Posterior vena cava (tissue), 2 donors: ENCODE results near the gene RAPGEF2. TPM values are rescaled to one million over a fixed set of nuclear protein-coding genes. Genes with fewer than 3 reads are reported as not detected.
"Not testable (repeated sequence)": the region's sequence is repeated elsewhere in the genome, so short reads cannot be mapped to it uniquely, and the experiment has no call there.

Experiments used
- DNase-seq: peaks from one replicate; pipeline ENCODE4 v3.0.0-alpha.2; 2020; ENCODE audit warnings: low spot score
- intact Hi-C, 2 donors: fragments of 100-400 bp; cut with DNase I; formaldehyde crosslinking; loops; one replicate each; pipeline versions ENCODE4 v1.14.1 to v1.14.2; 2022 to 2023
- total RNA-seq, 2 donors: library from RNA; stranded (reverse); fragmentation: NEBNext Ultra II Directional; extraction: Animal tissue kit (Norgen Biotek cat#: 25700); gene quantifications; one replicate each; pipeline ENCODE4 v1.2.1, GENCODE V29; 2021
- donor health status: DM: yes; HTN: yes; CAD: no.
- donor health status: DM: yes; HTN: yes; CAD: no.

RAPGEF2 gene
- total RNA-seq, 2 donors from 2014 or later: 25.6 to 28.2 TPM

DNA sequence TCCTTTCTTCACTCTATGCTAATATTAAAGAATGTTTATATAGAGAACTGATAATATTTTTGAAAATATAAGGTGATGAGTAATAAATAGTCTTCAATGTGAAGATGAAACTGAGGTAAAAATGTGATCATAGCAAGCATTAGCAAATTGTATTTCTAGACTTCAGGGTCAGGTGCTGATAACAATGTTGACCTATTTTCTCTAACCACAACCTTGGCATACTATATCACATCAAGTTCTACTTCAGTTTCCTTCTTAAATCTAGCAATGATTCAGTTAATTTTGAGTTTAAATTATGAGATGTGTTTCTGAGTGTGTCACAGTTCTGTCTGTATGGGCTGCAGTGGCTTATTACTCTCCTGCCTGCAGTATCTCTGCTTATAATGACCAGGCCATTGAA, 209.4 kb downstream of the RAPGEF2 start:
- no peak for DNase-seq
- intact Hi-C loops: no loop called here

DNA sequence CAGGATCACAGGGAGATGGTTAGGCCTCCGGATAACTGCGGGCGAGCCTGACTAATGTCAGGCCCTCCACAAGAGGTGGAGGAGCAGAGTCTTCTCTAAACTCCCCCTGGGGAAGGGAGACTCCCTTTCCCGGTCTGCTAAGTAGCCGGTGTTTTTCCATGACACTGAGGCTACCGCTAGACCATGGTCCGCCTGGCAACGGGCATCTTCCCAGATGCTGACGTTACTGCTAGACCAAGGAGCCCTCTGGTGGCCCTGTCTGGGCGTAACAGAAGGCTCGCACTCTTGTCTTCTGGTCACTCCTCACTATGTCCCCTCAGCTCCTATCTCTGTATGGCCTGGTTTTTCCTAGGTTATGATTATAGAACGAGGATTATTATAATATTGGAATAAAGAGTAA, 213.0 kb downstream of the RAPGEF2 start:
- intact Hi-C loops: not testable (repeated sequence)

DNA sequence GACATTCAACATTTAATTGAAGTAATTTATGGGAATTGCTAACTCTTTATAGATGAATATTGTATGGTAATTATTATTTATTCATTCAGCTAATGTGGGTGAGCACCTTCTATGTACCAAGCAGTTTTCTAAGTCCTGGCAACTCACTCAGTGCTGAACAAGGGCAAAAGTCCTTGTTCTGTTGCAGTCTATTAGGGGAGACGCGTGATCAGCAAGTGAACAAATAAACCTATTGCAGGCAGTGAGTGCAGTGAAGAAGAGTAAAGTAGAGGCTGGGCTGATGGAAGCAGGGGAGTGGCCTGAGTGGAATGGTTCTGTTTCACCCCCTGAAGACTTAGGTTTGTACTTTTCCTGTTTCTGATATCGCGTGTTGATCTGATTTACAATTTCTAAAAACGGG, 214.3 kb downstream of the RAPGEF2 start:
- intact Hi-C loops: no loop called here
- no peak for DNase-seq

More for the DNA sequence above, 213.0 kb downstream of the RAPGEF2 start:
- not testable (repeated sequence) for DNase-seq

DNA sequence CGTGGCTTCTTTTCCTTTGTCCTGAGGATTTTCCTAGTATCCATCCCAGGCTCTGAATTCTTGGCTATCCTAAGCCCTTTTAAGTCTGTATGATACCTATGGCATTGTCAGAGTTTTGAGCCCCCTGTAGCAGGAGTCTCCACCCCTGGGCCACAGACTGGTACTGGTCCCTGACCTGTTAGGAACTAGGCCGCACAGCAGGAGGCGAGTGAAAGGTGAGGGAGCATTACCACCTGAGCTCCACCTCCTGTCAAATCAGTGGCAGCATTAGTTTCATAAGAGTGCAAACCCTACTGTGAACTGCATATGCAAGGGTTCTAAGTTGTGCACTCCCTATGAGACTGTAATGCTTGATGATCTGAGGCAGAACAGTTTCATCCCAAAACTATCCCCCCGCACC, 216.1 kb downstream of the RAPGEF2 start:
- DNase-seq: no peak
- intact Hi-C loops: no loop called here

DNA sequence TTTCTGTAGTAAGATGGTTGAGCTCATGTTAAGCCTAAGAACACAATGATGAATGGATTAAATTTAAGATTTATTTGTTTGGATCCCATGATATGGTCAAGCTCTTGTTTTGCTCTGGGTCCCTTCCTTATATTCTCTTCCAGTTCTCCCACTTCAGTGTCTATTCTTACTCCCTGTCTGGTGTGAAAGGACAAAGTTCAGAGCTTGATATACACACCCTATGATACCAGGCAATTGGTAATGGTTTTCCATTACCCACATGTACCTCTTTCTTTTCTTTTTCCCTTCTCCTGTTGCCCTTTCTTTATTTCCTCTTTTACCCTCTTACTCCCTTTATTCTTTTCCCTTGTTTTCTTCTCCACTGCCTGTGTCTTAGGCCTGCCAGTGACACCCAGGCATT, 223.6 kb downstream of the RAPGEF2 start:
- intact Hi-C loops: no loop called here
- no peak for DNase-seq

DNA sequence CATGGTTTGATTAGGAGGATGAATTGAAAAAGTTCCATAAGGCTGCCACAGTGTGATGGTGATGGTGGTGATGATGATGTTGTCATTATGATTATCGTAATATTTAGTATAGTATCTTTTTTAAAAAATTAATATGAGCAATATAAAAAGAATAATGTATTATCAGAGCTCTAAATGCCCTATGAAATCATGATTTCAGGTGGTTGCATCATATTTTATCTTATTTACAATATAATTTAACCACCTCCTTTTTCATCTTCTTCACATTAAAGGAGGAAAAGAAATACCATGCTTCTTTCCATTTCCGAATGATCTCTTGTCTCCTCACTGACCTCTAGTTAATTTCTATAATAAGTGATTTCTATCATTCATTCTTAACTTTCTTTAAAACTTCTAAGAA, 225.9 kb downstream of the RAPGEF2 start:
- intact Hi-C loops: no loop called here
- DNase-seq: no peak

DNA sequence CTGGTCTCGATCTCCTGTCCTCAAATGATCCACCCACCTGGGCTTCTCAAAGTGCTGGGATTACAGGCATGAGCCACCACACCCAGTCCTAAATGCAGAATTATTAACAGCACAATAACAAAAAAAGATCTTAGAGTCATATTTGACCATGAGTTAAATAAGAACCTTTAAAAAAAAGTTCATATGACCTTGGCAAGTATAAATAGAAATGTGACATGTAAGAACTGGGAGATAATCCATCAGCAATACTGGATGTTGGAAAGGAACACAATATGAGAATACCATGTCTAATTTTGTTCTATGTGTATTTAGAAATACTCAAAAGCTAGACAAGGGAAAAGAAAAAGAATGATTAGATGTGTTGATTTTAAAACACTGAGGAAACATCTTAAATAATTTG, 231.6 kb downstream of the RAPGEF2 start:
- intact Hi-C loops: no loop called here
- no peak for DNase-seq

DNA sequence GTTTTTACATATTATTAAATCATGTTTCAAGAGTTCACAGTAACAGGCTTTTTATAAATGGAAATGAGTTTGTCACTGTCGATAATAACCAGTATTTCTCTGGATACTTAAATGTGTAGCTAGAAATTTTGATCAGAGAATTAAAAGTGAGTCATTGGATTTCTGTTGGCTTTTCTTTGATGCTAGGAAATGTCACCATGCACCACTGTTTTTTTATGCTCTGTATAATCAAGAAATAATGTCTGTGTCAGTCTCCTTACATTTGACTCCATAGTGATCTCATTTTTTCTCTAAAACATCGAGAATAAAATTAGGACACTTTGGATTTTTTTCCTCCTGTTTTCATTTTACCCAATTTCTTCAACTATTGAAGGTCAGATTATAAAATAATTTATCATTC, 234.2 kb downstream of the RAPGEF2 start:
- no peak for DNase-seq
- intact Hi-C loops: no loop called here

DNA sequence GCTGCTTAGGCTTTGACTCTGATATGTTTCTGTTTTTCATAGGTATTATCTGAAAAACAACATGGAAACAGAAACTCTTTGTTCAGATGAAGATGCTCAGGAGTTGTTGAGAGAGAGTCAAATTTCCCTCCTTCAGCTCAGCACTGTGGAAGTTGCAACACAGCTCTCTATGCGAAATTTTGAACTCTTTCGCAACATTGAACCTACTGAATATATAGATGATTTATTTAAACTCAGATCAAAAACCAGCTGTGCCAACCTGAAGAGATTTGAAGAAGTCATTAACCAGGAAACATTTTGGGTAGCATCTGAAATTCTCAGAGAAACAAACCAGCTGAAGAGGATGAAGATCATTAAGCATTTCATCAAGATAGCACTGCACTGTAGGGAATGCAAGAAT, 238.6 kb downstream of the RAPGEF2 start:
- DNase-seq: no peak
- intact Hi-C loops: no loop called here

DNA sequence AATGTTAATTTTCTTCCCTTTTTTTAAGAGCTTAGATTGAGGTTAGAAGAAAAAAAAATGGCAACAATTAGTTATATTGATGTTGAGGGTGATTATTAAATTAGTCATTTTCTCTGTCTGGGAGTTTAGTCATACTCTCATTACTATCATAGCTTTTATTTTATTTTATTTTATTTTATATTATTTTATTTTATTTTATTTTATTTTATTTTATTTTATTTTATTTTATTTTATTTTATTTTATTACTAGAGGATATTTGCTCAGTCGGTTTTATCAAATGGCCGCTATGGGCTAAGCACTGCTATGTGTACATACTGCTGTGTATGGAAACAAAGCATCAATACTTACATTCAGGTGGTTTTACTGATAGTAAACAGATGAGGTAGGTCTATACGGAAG, 239.5 kb downstream of the RAPGEF2 start:
- DNase-seq: no peak
- intact Hi-C loops: no loop called here

DNA sequence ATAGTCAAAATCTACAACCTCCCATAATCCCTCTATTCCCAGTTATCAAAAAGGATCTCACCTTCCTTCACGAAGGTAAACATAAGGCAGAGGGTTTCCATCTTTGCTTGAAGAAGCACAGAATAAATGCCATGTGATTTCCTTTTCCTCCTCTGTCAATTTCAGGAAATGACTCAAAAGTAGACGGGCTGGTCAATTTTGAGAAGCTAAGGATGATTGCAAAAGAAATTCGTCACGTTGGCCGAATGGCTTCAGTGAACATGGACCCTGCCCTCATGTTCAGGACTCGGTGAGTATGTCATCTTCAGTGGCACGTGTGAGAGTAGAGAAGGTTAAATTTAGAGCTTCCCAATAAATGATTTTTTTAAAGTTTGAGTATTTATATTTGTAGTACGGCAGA, 240.2 kb downstream of the RAPGEF2 start:
- no peak for DNase-seq
- intact Hi-C loops: no loop called here

DNA sequence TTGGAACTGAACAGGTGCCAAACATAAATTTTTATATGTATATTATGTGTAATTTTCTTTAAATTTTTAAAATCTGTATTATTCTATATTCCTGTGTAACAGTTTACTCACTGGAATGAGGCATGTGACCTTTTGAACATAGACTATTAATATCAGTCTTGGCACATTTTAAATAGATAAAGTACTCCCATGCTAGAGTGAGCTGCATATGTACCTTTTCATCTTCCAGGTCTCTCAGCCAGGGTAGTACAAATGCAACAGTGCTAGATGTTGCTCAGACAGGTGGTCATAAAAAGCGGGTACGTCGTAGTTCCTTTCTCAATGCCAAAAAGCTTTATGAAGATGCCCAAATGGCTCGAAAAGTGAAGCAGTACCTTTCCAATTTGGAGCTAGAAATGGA, 242.0 kb downstream of the RAPGEF2 start:
- no peak for DNase-seq
- intact Hi-C loops: no loop called here

DNA sequence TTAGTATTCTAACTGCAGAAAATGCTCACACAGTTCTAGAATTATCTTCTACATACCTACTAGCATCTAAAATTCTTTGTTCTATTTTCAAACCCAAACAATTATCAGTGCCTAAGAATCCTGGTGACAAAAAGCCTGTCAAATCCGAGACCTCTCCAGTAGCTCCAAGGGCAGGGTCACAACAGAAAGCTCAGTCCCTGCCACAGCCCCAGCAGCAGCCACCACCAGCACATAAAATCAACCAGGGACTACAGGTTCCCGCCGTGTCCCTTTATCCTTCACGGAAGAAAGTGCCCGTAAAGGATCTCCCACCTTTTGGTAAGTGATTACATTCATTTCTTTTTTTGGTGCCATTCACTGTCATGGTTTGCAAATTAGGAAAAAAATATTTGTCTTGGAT, 243.8 kb downstream of the RAPGEF2 start:
- intact Hi-C loops: no loop called here
- DNase-seq: no peak

DNA sequence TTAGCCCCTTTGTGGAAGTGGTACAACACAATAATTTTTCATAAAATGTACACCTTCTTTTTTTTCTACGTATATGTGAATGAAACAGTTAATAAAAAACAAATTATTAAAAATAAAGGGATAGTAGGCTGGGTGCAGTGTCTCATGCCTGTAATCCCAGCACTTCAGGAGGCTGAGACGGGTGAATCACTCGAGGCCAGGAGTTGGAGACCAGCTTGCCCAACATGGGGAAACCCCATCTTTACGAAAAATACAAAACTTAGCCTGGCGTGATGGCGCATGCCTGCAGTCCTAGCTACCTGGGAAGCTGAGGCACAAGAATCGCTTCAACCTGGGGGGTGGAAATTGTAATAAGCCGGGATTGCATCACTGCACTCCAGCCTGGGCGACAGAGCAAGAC, 244.9 kb downstream of the RAPGEF2 start:
- intact Hi-C loops: no loop called here
- DNase-seq: no peak

DNA sequence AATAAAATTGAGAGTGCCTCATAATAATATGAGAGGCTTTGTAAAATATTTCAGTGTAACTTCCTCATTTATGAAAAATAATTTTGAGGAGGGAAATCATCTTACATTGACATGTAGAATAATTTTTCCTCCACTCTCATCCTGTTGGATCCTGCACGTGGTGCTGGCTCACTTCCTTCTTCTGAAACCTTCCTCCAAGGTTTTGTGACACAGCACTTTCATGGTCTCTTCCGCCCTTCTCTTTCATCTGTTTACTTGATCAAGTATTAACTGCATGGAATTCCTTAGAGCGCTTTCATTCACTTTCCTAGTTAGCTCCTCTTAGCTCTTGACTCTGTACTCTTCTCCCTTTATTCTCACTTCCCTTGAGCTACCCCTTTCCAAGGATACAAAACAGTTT, 246.5 kb downstream of the RAPGEF2 start:
- intact Hi-C loops: no loop called here
- no peak for DNase-seq

DNA sequence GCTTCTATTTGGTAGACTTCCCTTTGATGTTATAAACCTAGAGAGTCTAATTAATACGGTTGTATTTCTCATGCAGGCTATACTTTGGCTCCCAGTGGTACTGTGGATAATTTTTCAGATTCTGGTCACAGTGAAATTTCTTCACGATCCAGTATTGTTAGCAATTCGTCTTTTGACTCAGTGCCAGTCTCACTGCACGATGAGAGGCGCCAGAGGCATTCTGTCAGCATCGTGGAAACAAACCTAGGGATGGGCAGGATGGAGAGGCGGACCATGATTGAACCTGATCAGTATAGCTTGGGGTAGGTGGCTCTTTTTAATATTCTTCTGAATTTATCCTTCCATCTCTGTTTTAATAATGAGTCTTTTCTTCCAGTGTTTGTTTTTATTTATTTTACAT, 249.7 kb downstream of the RAPGEF2 start:
- intact Hi-C loops: no loop called here
- no peak for DNase-seq

DNA sequence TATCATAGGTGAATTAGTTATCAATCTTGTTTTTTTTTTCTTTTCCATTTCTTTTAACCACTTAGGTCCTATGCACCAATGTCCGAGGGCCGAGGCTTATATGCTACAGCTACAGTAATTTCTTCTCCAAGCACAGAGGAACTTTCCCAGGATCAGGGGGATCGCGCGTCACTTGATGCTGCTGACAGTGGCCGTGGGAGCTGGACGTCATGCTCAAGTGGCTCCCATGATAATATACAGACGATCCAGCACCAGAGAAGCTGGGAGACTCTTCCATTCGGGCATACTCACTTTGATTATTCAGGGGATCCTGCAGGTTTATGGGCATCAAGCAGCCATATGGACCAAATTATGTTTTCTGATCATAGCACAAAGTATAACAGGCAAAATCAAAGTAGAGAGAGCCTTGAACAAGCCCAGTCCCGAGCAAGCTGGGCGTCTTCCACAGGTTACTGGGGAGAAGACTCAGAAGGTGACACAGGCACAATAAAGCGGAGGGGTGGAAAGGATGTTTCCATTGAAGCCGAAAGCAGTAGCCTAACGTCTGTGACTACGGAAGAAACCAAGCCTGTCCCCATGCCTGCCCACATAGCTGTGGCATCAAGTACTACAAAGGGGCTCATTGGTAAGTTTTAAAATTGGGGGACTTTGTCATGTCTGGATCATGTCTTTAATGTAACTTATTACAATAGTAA, 250.7 kb downstream of the RAPGEF2 start:
- intact Hi-C loops: no loop called here
- DNase-seq: no peak

DNA sequence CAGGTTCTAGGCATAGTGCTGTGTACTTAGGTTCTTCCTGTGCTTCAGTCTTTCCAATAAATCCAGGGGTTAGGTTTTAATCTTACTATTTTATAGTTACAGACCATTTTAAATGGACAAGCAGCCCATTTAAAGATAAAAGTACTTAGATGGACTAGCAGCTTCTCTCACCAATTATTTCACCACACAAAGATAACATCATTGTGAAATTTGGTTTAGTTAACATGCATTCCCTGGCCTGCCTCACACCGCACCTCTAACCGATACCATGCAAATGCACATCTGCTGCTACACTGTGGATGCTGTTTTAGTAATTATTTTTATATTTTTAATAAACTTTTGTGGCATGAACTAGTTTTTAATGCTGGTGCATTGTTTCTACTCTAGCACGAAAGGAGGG, 252.6 kb downstream of the RAPGEF2 start:
- DNase-seq: no peak
- intact Hi-C loops: no loop called here

DNA sequence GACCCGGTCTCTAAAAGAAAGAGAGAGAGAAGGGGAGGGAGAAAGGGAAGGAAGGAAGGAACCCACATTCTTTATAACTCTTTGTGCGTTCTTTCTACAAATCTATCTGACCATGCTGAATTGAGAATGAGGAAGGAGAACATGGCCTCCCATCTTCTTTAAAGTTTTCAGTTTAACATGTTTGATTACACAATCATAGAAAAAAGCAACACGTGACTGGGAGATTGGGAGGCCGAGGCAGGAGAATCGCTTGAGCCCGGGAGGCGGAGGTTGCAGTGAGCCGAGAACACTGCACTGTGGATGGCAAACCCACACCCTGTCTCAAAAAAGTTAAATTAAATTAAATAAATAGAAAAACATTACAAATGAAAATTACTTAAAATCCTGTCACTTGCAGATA, 254.5 kb downstream of the RAPGEF2 start:
- intact Hi-C loops: no loop called here
- DNase-seq: no peak

DNA sequence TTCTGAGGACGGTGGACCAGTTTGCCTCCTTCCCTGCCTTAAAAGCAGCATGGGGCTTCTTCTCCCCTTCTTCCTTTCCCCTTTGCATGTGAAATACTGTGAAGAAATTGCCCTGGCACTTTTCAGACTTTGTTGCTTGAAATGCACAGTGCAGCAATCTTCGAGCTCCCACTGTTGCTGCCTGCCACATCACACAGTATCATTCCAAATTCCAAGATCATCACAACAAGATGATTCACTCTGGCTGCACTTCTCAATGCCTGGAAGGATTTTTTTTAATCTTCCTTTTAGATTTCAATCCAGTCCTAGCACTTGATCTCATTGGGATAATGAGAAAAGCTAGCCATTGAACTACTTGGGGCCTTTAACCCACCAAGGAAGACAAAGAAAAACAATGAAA, 255.3 kb downstream of the RAPGEF2 start:
- intact Hi-C loops: no loop called here
- DNase-seq: no peak

DNA sequence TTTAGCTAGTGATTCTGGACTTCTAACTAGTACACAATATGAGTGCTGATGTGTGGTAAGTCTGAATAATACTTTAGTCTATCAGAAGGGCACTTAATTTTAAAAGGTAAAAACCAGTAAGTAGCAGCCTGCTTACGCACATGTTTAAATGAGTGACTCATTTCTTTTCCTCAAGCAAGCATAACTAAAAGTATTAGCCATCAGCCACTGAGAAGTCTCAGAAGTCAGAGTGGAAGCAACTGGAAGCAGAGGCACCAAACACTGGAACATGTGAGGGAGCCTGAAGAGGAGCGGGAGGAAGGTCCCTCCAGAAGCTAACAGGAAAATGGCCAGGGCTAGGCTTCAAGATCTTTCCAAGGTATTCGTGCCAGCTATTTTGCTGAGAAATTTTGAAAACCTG, 257.7 kb downstream of the RAPGEF2 start:
- DNase-seq: no peak
- intact Hi-C loops: no loop called here

DNA sequence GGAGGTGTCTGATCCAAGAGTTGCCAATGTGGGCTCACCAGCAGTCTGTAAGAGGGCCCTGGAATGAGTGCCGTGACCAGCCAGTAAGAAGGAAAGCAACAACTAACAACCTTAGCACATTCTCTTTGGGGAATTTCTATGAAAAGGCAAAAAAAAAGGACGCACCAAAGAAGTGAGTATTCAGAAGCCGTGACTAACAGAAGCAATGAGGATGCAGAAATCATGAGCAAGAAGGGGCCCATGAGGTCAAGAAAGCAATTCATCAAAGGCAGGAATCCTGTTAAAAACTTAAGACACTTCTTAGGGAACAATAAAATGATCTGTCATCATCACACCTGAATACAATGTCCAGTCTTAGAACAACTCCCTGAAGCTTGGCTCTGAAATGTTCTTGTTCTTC, 260.5 kb downstream of the RAPGEF2 start:
- intact Hi-C loops: no loop called here
- no peak for DNase-seq
